ENCODE measurements around the gene ENPP1. TPM values are rescaled to one million over a fixed set of nuclear protein-coding genes. Genes with fewer than 3 reads are reported as not detected.

ENPP1 gene
- total RNA-seq, 1 donor from 2014 or later = 32.4 TPM

GRCh38 chr6:131816869-131817268 is 9.0 kb downstream of the ENPP1 start:
- no peaks in the 10 kb centered on the region for H3K27me3 Mint-ChIP-seq (ENCODE audit: unreplicated experiment)
- no peaks in the 10 kb centered on the region for H3K9me3 Mint-ChIP-seq (ENCODE audit: unreplicated experiment)
- no peak for TF ChIP-seq CTCF (IDR thresholded peaks at IDR 0.05; ENCODE audit: unreplicated experiment)
- H3K4me1 Mint-ChIP-seq (ENCODE audit: unreplicated experiment) = peaks cover under 1% of the 10 kb centered on the region
- no peak for DNase-seq (ENCODE audit: low spot score)
- H3K27ac Mint-ChIP-seq (ENCODE audit: unreplicated experiment) = no peak overlapping the region
- no peaks in the 10 kb centered on the region for H3K36me3 Mint-ChIP-seq (ENCODE audit: low read depth, unreplicated experiment)
- H3K4me3 Mint-ChIP-seq (ENCODE audit: unreplicated experiment) = no peak overlapping the region

GRCh38 chr6:131819572-131820124 is 11.8 kb downstream of the ENPP1 start:
- DNase-seq (ENCODE audit: low spot score) = no peak

GRCh38 chr6:131821010-131821807 is 13.4 kb downstream of the ENPP1 start:
- no peak for TF ChIP-seq CTCF (IDR thresholded peaks at IDR 0.05; ENCODE audit: unreplicated experiment)
- H3K27ac Mint-ChIP-seq (ENCODE audit: unreplicated experiment) = no peak overlapping the region
- no peaks in the 10 kb centered on the region for H3K4me1 Mint-ChIP-seq (ENCODE audit: unreplicated experiment)
- no peaks in the 10 kb centered on the region for H3K27me3 Mint-ChIP-seq (ENCODE audit: unreplicated experiment)
- H3K4me3 Mint-ChIP-seq (ENCODE audit: unreplicated experiment) = no peak overlapping the region
- no peak for DNase-seq (ENCODE audit: low spot score)
- no peaks in the 10 kb centered on the region for H3K9me3 Mint-ChIP-seq (ENCODE audit: unreplicated experiment)
- H3K36me3 Mint-ChIP-seq (ENCODE audit: low read depth, unreplicated experiment) = no peaks in the 10 kb centered on the region

More at GRCh38 chr6:131819572-131820124, 11.8 kb downstream of the ENPP1 start:
- Mint-ChIP-seq H3K9me3 (ENCODE audit: unreplicated experiment) (no peaks in the 10 kb centered on the region), H3K36me3 (ENCODE audit: low read depth, unreplicated experiment) (no peaks in the 10 kb centered on the region), H3K27me3 (ENCODE audit: unreplicated experiment) (no peaks in the 10 kb centered on the region), H3K27ac (ENCODE audit: unreplicated experiment) (no peak overlapping the region), H3K4me3 (ENCODE audit: unreplicated experiment) (no peak overlapping the region), H3K4me1 (ENCODE audit: unreplicated experiment) (no peaks in the 10 kb centered on the region)
- TF ChIP-seq CTCF (IDR thresholded peaks at IDR 0.05; ENCODE audit: unreplicated experiment) = no peak

GRCh38 chr6:131822119-131822518 is 14.3 kb downstream of the ENPP1 start:
- Mint-ChIP-seq H3K4me1 (ENCODE audit: unreplicated experiment) (no peaks in the 10 kb centered on the region), H3K27me3 (ENCODE audit: unreplicated experiment) (no peaks in the 10 kb centered on the region)

More at GRCh38 chr6:131822119-131822518, 14.3 kb downstream of the ENPP1 start:
- DNase-seq (ENCODE audit: low spot score) = no peak
- H3K36me3 Mint-ChIP-seq (ENCODE audit: low read depth, unreplicated experiment) = no peaks in the 10 kb centered on the region
- no peaks in the 10 kb centered on the region for H3K9me3 Mint-ChIP-seq (ENCODE audit: unreplicated experiment)
- TF ChIP-seq CTCF (IDR thresholded peaks at IDR 0.05; ENCODE audit: unreplicated experiment) = no peak
- no peak overlapping the region for H3K27ac Mint-ChIP-seq (ENCODE audit: unreplicated experiment)
- H3K4me3 Mint-ChIP-seq (ENCODE audit: unreplicated experiment) = no peak overlapping the region
